ENCODE measurements around the gene TTC28.

Gene TTC28

DNA sequence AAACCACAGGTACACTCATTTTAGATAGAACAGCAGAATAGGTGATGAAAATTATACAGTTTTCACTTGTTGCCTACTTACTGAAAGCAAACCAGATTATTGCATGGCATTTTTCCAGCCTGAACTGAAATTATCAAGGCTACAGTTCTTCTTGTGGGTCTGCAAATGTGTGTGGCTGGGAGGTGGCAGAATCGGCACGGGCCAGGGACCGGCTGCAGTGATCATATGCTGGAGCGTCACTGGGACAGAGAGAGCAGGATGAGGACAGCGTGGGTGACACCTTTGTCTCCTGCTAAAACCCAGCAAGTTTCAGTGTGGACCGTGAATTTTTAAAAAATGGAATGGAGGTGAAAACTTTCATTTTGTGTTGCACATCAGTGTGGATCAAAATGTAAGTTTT, 701.3 kb downstream of the TTC28 start:
- ChIA-PET POLR2A (no interaction called here), CTCF (no interaction called here)
- Histone ChIP-seq H3K4me1 (ENCODE audit: control insufficient read depth, insufficient read depth, low read length) (peaks cover 17% of the 10 kb centered on the region), H3K4me3 (ENCODE audit: low read depth, low read length) (no peak overlapping the region), H3K9me3 (ENCODE audit: control insufficient read depth, insufficient read depth, low read depth, low read length) (no peaks in the 10 kb centered on the region), H3K36me3 (ENCODE audit: control insufficient read depth in 2 of 2, insufficient read depth in 1 of 2, low read length in 2 of 2) (peaks cover 0 to 16% of the 10 kb centered on the region in 2 experiments; a peak in 1 of 3 replicates), H3K27ac (ENCODE audit: extremely low read depth, low read depth, low read length) (no peak overlapping the region)
- TF ChIP-seq ZSCAN23 (tag by site-specific recombination; IDR thresholded peaks at IDR 0.05): no peak
- 0 out of 2 replicates have a peak, but pooled peaks have one; percentile 20 for TF ChIP-seq SCRT1 (tag by site-specific recombination; IDR thresholded peaks at IDR 0.05; ENCODE audit: borderline replicate concordance)
- peak; percentile 73; the same call in 1 of the 2 replicates for TF ChIP-seq SCRT2 (tag by site-specific recombination; IDR thresholded peaks at IDR 0.05)

DNA sequence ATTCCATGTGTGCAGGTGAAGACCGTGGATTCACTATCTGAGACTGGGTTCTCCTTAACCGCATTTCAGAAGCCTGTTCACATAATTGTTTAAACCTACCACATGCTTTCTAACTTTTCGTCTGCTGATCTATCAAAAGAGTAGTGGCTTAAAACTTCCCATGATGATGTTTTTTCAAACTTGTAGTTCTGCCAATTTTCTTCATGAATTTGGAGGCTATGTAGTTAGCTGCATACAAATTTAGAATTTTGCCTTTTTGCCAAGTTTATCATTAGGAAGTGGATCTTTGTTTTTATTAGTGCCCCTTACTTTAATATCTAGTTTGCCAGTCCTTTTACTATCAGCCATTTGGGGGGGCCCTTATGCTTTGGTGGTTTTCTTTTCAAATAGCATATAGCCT, 703.1 kb downstream of the TTC28 start:
- POLR2A ChIA-PET: no interaction called here
- CTCF ChIA-PET: no interaction called here
- H3K4me3 ChIP-seq (ENCODE audit: low read depth, low read length): no peak overlapping the region
- no peak overlapping the region for H3K27ac ChIP-seq (ENCODE audit: extremely low read depth, low read depth, low read length)
- H3K9me3 ChIP-seq (ENCODE audit: control insufficient read depth, insufficient read depth, low read depth, low read length): no peaks in the 10 kb centered on the region
- TF ChIP-seq ZNF114 (tag by site-specific recombination; IDR thresholded peaks at IDR 0.05): no peak
- TF ChIP-seq ZNF311 (tag by site-specific recombination; IDR thresholded peaks at IDR 0.05; ENCODE audit: borderline replicate concordance): no peak
- no peak for TF ChIP-seq KLF10 (tag by site-specific recombination; IDR thresholded peaks at IDR 0.05)
- no peak for TF ChIP-seq ZEB2 (tag by site-specific recombination; IDR thresholded peaks at IDR 0.05)
- no peak for TF ChIP-seq ZNF76 (tag by site-specific recombination; IDR thresholded peaks at IDR 0.05; ENCODE audit: borderline replicate concordance, low read depth)
- TF ChIP-seq ZFP3 (tag by site-specific recombination; IDR thresholded peaks at IDR 0.05; ENCODE audit: low read depth): no peak
- TF ChIP-seq ZNF621 (tag by site-specific recombination; IDR thresholded peaks at IDR 0.05): no peak
- no peak for TF ChIP-seq GLIS2 (tag by site-specific recombination; IDR thresholded peaks at IDR 0.05)
- no peak for TF ChIP-seq ZNF654 (tag by site-specific recombination; IDR thresholded peaks at IDR 0.05; ENCODE audit: low read depth)
- H3K4me1 ChIP-seq (ENCODE audit: control insufficient read depth, insufficient read depth, low read length): peaks cover 20% of the 10 kb centered on the region
- no peaks in the 10 kb centered on the region for H3K36me3 ChIP-seq (ENCODE audit: control insufficient read depth in 2 of 2, insufficient read depth in 1 of 2, low read length in 2 of 2)

DNA sequence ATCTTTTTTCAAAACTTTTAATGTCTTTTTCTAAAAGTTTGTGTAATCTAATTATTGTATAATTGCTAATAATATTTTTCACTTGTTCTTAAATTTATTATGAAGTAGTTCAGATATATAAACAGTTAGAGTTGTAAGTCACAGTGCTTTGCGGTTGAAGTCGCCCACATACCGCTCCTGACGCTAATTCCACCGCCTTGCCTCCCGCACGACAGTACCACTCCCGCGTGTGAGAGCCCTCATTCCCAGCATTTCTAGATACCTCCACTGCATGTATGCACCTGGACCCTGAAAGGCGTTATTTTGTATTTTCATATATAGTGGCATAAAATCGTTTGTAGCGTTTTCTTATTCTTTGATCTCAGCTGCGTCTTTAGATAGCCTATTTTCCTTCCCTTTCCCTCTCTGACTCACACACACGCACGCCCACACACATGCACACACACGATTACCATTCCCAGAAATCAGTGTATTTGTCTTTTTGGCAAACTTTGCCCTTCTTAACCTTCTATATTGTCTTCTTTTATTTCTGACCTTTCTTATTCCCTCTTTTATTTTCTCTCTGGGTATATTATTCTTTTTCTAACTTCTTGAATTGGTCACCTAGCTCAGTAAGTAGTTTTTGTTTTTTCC, 704.1 kb downstream of the TTC28 start:
- TF ChIP-seq ZNF350 (tag by site-specific recombination; IDR thresholded peaks at IDR 0.05) (no peak), ZFHX2 (tag by site-specific recombination; conservative IDR thresholded peaks at IDR 0.05) (peak; percentile 79)
- ChIA-PET CTCF (interaction anchor here (0.6 kb wide), 1 partner anchor 1853 kb away, joined by 3 read pairs; no protein-coding TSS in a partner anchor), POLR2A (no interaction called here)
- Histone ChIP-seq H3K4me1 (ENCODE audit: control insufficient read depth, insufficient read depth, low read length) (peaks cover 14% of the 10 kb centered on the region), H3K4me3 (ENCODE audit: low read depth, low read length) (no peak overlapping the region), H3K36me3 (ENCODE audit: control insufficient read depth in 2 of 2, insufficient read depth in 1 of 2, low read length in 2 of 2) (no peaks in the 10 kb centered on the region), H3K9me3 (ENCODE audit: control insufficient read depth, insufficient read depth, low read depth, low read length) (no peaks in the 10 kb centered on the region), H3K27ac (ENCODE audit: extremely low read depth, low read depth, low read length) (no peak overlapping the region)

DNA sequence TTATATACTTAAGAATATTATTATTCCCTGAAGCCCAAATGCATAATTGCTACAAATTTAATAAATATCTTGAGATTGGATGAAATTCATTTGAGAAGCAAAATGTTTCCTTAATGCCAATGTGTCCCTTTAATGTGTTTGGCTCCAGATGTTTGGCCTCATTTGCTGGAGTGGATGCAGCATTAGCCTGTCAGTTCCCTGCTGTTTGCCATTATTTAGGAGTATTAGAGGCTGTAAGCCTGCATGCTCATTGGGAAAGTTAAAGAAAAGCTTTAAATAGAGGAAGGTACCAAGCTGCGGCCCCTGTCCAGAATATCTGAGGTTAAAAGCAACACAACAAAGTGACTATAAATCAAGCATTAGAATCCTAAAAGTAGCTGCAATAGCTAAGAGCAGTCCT, 705.8 kb downstream of the TTC28 start:
- CTCF ChIA-PET: interaction anchor here (0.8 kb wide), 1 partner anchor 13 kb away, joined by 3 read pairs; no protein-coding TSS in a partner anchor
- no peaks in the 10 kb centered on the region for H3K36me3 ChIP-seq (ENCODE audit: control insufficient read depth in 2 of 2, insufficient read depth in 1 of 2, low read length in 2 of 2)
- TF ChIP-seq ZBTB48 (tag by site-specific recombination; IDR thresholded peaks at IDR 0.05) (no peak), ZIC2 (tag by site-specific recombination; IDR thresholded peaks at IDR 0.05) (no peak), SALL2 (tag by site-specific recombination; IDR thresholded peaks at IDR 0.05; ENCODE audit: borderline replicate concordance) (no peak), ZSCAN23 (tag by site-specific recombination; IDR thresholded peaks at IDR 0.05) (no peak)
- no peak overlapping the region for H3K27ac ChIP-seq (ENCODE audit: extremely low read depth, low read depth, low read length)
- peaks cover 12% of the 10 kb centered on the region; the same call in 1 of the 2 replicates for H3K4me1 ChIP-seq (ENCODE audit: control insufficient read depth, insufficient read depth, low read length)
- POLR2A ChIA-PET: no interaction called here
- H3K9me3 ChIP-seq (ENCODE audit: control insufficient read depth, insufficient read depth, low read depth, low read length): no peaks in the 10 kb centered on the region
- H3K4me3 ChIP-seq (ENCODE audit: low read depth, low read length): no peak overlapping the region

Data from HEK293 (cell line).